ENCODE results near the gene NCOA4.
"Not testable (repeated sequence)": the region's sequence is repeated elsewhere in the genome, so short reads cannot be mapped to it uniquely, and the experiment has no call there.

NCOA4 gene

GRCh38 chr10:46030091-46030937, at the start of gene NCOA4:
Gene NCOA4 (minus strand): TSS chr10:46030623. CDS start chr10:46016680, 13,943 bp downstream.
- DNase-seq, result peak; percentile 98

- no peak for DNase-seq
Observed at GRCh38 chr10:46079831-46080585, 49.6 kb upstream of the NCOA4 start.

GRCh38 chr10:46077731-46078413, 47.4 kb upstream of the NCOA4 start:
- DNase-seq, result no peak

- no peak for DNase-seq
Observed at GRCh38 chr10:46077141-46077554, 46.7 kb upstream of the NCOA4 start.

- no peak for DNase-seq
Observed at GRCh38 chr10:46075869-46076268, 45.4 kb upstream of the NCOA4 start.

GRCh38 chr10:46074196-46074946, 43.9 kb upstream of the NCOA4 start:
- DNase-seq, result no peak

GRCh38 chr10:46073564-46073963, 43.1 kb upstream of the NCOA4 start:
- no peak for DNase-seq

- DNase-seq, result no peak
Observed at GRCh38 chr10:46070749-46071148, 40.3 kb upstream of the NCOA4 start.

GRCh38 chr10:46069771-46070463, 39.5 kb upstream of the NCOA4 start:
- DNase-seq, result no peak

- DNase-seq, result no peak
Observed at GRCh38 chr10:46068905-46069304, 38.5 kb upstream of the NCOA4 start.

GRCh38 chr10:46068117-46068516, 37.7 kb upstream of the NCOA4 start:
- DNase-seq, result no peak

GRCh38 chr10:46064269-46064817, 33.9 kb upstream of the NCOA4 start:
- DNase-seq, result no peak

GRCh38 chr10:46062723-46063428, 32.5 kb upstream of the NCOA4 start:
- no peak for DNase-seq

- DNase-seq, result no peak
Observed at GRCh38 chr10:46060706-46061105, 30.3 kb upstream of the NCOA4 start.

- not testable (repeated sequence) for DNase-seq
Observed at GRCh38 chr10:46057927-46058326, 27.5 kb upstream of the NCOA4 start.

- no peak for DNase-seq
Observed at GRCh38 chr10:46057038-46057437, 26.6 kb upstream of the NCOA4 start.

GRCh38 chr10:46055771-46056170, 25.3 kb upstream of the NCOA4 start:
- no peak for DNase-seq

GRCh38 chr10:46053534-46054434, 23.4 kb upstream of the NCOA4 start:
- no peak for DNase-seq

- no peak for DNase-seq
Observed at GRCh38 chr10:46052791-46053375, 22.5 kb upstream of the NCOA4 start.
